Right renal cortex interstitium (tissue), 3 donors: ENCODE measurements around the gene CCDC121. TPM values are rescaled to one million over a fixed set of nuclear protein-coding genes. Genes with fewer than 3 reads are reported as not detected.
"Not testable (repeated sequence)": the region's sequence is repeated elsewhere in the genome, so short reads cannot be mapped to it uniquely, and the experiment has no call there.

Source experiments
- DNase-seq, 3 donors: peaks; one replicate each; pipeline ENCODE4 v3.0.0-alpha.2; 2013; ENCODE audit warnings: low read depth in 3 of 3, low spot score in 2 of 3
- polyA plus RNA-seq, 3 donors: library from polyadenylated mRNA; unstranded; fragments of 120-200 nt; gene quantifications; one replicate each; pipeline ENCODE4 v1.2.1, GENCODE V29; 2013; ENCODE audit not compliant: insufficient read length in 3 of 3

Gene CCDC121
- polyA plus RNA-seq, 3 donors = 13.0 to 14.1 (median 13.9) TPM

GRCh38 chr2:27638037-27638637 lies 9.3 kb upstream of the CCDC121 start:
- no peak for DNase-seq

- DNase-seq = no peak
Observed at GRCh38 chr2:27636766-27637165, 8.0 kb upstream of the CCDC121 start.

DNA sequence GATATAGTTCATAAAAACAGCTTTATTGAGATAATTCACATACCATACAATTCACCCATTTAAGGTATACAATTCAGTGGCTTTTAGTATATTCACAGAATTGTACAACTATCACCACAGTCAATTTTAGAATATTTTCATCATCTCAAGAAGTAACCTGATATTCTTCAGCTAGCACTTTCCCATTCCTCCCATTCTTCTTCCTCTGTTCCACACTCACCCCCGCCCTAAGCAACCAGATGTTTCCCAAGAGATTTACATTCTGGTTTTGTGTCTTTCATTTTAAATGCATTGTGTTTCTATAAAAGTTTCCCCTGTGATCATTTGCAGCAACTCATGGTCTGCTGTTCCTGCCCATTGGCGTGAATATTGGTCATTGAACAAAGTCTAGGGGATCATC lies 5.5 kb upstream of the CCDC121 start:
- no peak for DNase-seq

- not testable (repeated sequence) for DNase-seq
Observed at GRCh38 chr2:27630257-27630656, 1.4 kb upstream of the CCDC121 start.

- DNase-seq = peak in 1 of 3 donors; percentile 0
Observed at GRCh38 chr2:27627963-27628766, 647 bp downstream of the CCDC121 start.

DNA sequence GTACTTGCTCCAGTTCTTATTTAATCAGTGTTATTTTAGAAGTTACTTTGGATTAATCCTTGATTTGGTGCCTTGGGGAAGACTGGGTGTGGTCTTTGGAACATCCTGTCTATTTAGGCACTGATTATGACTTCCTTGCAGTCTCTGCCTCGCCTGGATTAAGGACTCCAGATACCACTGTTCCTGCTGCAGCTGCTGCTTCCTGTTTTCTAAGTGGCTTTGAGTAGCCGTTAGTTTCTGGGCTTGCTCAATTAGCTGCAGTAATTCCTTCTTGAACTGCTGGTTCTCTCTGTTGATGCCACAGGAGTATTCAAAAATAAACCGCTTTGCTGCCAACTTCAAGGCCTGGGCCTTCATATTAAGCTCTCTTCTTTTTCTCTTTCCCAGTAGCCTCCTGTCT lies 1.9 kb downstream of the CCDC121 start:
- DNase-seq = not testable (repeated sequence)

- not testable (repeated sequence) for DNase-seq
Observed at GRCh38 chr2:27626323-27626722, 2.5 kb downstream of the CCDC121 start.

DNA sequence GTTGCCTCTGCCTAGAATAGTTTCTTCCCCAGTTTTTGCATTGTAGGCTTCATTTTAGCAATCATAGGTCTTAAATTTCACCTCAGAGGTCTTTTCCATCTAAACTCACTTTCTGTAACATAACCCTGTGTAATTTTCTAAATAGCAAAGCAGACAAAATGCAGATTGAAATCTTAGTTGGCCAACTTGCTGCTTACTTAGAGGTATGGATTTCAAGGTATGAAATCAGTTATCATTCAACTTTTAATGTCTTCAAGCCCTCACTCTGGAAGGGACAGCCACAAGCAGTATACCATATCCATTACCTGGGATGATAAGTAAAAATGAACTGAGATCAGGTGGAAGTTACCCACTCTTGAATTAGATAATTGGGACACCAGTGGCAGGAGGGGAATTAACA lies 3.9 kb downstream of the CCDC121 start:
- no peak for DNase-seq

- no peak for DNase-seq
Observed at GRCh38 chr2:27622921-27623384, 5.9 kb downstream of the CCDC121 start.

DNA sequence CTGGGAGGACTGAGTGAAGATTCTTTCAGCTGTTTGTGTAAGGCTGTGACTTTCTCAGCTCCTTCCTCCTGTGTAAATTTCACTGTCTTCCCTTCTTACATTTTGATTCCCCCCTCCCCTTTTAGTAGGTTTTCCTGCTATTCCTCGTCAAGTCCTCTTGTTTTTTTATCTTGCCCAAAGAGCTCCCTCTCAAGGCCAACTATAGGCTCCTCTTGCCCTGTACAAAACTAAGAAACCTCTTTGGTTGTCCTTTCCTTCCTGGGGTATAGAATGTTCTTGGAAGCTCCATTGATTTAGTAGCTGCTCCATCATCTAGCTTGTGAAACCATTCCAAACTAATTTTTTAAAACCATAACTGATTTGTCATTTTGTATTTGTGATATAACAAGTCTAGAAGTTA lies 7.3 kb downstream of the CCDC121 start:
- DNase-seq = no peak

DNA sequence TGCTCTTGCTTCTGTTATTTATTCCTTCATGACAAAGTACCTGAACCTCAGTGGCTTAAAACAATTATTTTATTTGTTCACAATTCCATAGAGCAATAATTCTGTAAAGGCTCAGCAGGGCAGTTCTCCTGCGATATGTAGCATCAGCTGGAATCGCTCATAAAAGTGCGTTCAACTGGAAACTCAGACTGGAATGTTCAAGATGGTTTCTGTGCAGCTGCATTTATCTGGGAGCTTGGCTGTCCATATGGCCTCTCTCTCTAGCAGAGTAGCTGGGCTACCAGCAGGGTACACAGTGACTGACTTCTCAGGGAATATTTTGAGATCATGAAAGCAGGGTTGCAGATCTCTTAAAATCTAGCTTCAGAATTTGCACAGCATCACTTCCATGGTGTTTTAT lies 13.5 kb downstream of the CCDC121 start:
- no peak for DNase-seq

GRCh38 chr2:27613985-27614384 lies 14.8 kb downstream of the CCDC121 start:
- no peak for DNase-seq

DNA sequence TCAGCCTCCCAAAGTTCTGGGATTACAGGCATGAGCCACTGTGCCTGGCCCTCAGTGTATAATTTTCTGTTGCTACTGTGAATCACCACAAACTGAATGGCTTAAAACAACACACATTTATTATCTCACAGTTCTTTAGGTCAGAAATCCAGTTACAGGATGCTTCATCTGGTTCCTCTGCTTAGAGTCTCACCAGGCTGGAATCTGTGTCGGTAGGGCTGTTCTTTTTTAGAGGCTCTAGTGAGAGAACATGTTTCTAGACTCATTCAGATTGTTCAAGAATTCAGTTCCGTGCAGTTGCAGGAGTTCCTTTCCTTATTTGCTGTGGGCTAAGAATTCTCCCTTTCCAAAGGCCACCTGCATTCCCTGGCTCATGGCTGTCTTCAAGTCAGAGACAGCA lies 22.2 kb downstream of the CCDC121 start:
- no peak for DNase-seq

- no peak for DNase-seq
Observed at GRCh38 chr2:27596627-27597026, 32.2 kb downstream of the CCDC121 start.

GRCh38 chr2:27595412-27595811 lies 33.4 kb downstream of the CCDC121 start:
- DNase-seq = not testable (repeated sequence)

- not testable (repeated sequence) for DNase-seq
Observed at GRCh38 chr2:27594020-27594703, 34.6 kb downstream of the CCDC121 start.

DNA sequence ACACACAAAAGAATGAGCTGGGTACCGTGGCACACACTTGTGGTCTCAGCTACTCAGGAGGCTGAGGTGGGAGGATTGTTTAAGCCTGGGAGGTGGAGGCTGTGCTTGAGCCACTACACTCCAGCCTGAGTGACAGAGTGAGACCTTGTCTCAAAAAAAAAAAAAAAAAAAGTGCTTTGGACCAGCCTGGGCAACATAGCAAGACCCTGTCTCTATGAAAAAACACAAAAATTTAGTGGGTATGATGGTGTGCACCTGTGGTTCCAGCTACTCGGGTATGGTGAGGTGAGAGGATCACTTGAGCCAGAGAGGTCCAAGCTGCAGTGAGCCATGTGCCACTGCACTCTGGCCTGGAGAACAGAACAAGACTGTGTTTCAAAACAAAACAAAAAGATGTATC lies 35.6 kb downstream of the CCDC121 start:
- no peak for DNase-seq

DNA sequence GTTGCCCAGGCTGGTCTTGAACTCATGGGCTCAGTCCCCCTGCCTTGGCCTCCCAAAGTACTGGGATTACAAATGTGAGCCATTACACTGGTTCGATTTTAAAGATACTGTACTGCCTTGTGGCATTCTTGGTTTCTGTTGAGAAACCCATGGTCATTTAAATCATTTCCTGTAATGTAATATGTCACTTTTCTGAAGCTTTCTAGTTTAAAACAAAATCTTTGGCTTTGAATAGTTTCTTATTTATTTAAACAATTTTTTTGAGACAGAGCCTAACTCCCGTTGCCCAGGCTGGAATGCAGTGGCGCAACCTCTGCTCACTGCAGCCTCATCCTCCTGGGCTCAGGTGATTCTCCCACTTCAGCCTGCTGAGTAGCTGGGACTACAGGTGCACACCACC lies 37.1 kb downstream of the CCDC121 start:
- DNase-seq = no peak

GRCh38 chr2:27588308-27588707 lies 40.5 kb downstream of the CCDC121 start:
- DNase-seq = no peak

- DNase-seq = no peak
Observed at GRCh38 chr2:27587025-27587424, 41.8 kb downstream of the CCDC121 start.

DNA sequence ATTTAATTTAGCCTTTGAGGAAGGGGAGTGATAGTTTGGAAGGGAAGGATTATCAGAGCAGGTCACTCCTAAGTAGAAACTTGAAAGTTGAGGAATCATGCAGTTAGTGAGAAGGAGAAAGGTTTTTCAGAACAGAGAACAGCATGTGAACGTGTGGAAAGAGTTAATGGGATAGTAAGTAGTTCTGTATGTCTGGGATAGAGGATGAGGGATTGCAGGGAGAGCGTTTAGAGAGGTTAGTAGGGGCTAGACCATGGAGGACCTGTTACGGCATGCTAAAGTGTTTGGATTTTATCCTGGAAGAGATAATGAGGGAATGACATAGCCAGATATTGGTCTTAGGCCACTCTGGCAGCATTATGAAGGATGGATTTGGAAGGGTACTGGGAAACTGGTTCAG lies 44.2 kb downstream of the CCDC121 start:
- no peak for DNase-seq
